T1000 (cell line): ENCODE measurements around the gene ANGEL1.
A peak's percentile ranks its signal among the peaks of the same experiment; 100 is the strongest.

Source experiments
- DNase-seq: peaks from one replicate; lab custom pipeline; 2025; ENCODE audit warnings: mixed read lengths; lab: John Stamatoyannopoulos, UW

The ANGEL1 gene

DNA sequence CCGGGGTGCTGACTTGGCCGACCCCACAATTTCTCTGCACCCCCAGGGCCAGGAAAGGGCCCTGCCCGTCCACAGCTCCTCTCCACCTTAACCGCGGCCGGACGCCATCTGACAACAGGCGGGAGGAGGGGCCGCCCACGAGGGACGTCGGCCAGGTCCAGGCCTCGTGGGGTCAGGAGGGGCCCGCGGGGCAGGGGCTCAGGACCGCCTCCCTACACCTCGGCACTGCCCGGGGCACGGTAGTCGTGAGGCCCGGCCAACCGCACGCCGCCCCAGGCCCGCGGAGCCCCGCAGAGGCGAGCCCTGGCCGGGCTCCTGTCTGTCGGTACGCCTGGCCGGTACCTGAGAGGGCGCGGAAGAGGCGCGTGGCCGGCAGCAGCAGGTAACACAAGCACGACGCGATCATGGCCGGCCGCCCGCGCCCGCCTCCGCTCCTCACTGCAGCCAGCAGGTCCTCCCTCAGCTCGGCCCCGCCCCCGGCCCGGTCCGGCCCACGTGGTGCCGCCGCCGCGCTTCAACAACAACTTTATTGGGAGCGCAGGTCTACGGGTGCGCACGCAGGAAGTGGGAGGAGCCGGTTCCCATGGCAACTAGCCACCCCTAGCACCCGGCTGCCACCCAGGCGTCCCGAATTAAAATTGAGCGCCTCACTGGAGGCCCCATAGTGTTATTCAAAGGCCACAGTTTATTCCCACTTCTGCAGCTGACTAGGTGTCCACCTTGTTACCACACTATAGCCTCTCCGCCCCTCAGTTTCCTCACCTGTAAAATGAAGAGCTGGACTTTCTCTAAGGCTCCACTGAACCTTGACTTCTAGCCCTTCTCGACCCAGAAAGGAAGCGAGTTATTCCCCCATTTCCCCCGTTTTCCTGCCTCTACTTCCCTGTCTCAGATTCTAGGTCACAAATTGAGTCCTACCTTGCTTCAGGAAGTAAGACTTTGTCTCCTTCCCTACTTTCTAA is at the start of gene ANGEL1:
ANGEL1 (minus strand) TSS at position 461 of the 962 bp plus-strand sequence; CDS start at position 406, 55 bp downstream.
- peak; percentile 92 for DNase-seq

GRCh38 chr14:76861574-76862255 is 49.0 kb upstream of the ANGEL1 start:
- no peak for DNase-seq

DNA sequence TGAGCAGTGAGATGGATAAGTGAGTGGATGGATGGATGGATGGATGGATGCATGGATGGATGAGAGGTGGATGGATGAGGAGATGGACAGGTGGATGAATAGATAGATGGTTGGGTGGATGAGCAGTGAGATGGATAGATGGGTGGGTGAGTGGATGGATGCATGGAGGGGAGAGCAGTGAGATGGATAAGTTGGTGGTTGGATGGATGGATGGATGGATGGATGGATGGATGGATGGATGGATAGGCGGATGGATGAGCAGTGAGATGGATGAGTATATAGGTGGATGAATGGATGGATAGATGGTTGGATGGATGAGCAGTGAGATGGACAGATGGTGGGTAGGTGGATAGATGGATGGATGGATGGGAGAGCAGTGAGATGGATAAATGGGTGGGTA is 44.1 kb upstream of the ANGEL1 start:
- DNase-seq, result no peak

- DNase-seq, result no peak
Observed at GRCh38 chr14:76855066-76855465, 42.4 kb upstream of the ANGEL1 start.

DNA sequence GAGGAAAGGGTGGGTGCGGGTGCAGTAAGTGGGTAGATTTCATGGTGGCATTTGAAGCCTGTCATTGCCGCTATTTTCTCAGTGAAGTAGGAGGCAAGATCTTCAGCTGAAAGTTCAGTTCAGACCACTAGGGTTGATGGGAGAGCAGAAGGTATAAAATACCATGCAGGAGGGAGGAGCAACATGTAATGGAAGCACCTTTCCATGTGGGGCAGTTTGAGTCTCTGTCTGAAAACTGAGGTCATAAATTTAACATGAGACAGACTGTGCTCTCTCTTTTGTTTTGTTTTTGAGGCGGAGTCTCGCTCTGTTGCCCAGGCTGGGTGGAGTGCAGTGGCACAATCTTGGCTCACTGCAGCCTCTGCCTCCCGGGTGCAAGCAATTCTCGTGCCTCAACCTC is 36.2 kb upstream of the ANGEL1 start:
- no peak for DNase-seq

DNA sequence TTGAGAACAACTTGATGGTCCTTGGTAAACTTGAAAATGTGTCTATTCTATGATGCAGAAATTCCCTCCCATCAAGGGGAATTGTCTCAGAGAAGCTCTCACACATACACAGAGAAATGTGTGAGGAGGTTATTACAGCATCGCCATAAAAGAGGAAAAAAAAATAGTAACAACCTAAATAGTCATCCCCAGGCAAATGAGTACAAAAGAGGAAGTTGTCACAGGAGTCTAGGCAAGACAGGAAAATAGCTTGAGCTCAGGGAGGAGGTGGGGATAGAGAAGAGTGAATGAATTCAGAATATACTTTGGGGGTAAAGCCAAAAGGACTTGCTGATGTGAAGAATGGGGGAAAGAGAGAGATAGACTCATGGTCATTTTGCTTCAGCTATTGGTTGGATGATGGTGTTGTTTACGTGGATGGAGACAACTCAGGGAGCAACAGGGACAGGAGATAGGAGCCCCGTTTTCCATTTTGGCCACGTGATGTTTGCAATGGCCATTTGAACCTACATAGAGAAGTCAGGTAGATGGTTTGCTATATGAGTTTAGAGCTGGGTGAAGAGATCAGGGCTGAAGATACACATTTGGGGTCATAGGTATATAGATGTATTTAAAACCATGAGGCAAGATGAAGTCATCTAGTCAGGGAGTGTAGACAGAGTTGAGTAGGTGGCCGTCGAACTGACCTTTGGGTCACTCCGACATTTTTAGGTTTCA is 33.8 kb upstream of the ANGEL1 start:
- DNase-seq, result no peak

DNA sequence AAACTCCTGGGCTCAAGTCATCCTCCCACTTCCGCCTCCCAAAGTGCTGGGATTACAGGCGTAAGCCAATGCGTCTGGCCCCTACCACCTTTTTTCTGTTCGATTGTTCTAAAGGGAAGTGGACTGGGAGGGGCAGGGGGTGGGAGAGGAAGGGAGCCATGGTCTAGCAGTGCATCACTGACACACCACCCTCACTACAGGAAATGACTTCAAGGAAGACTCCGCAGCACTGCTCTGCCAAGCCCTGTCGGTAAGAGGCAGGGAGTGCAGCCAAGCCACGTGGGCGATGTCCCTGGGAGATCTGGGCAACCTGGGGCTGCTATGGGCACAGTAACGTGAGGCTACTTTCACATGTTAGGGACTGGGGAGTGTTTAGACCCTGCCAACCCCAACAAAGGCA is 31.5 kb upstream of the ANGEL1 start:
- no peak for DNase-seq

DNA sequence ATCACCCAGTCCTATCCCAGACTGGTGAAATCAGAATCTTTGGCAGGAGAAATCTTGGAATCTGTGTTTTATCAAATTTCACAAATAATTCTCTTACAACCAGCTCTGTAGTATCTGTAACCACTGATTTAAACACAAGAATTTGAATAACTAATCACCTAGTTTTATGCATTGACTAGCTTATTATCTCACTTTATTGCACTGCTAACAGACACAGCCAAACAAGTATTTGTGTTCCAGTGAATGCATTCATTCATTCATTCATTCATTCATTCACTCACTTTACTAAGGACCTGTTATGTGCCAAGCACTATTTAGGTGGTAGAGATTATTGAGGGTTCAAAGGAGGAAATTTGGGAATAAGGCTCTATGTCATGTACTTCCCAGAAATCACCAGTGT is 29.7 kb upstream of the ANGEL1 start:
- DNase-seq, result no peak

DNA sequence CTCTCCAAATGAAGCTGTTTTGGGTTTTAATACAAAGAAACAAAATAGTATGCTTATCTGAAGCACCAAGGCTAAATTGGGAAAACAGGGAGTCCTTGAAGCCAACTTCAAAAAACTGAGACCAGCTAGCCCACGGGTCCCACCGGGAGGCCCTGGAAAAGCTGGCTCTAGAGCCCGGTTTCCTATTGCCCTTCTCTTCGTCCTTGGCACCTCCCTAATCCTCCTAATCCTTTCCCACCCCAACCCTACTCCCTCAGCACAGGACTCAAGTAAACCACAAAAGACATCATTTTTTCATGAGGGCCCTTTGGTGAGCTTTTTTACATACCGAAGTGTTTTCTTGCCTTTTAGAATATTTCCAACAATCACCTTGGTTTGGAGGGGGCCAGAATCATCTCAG is 24.8 kb upstream of the ANGEL1 start:
- DNase-seq, result no peak

- DNase-seq, result no peak
Observed at GRCh38 chr14:76836029-76836630, 23.4 kb upstream of the ANGEL1 start.

DNA sequence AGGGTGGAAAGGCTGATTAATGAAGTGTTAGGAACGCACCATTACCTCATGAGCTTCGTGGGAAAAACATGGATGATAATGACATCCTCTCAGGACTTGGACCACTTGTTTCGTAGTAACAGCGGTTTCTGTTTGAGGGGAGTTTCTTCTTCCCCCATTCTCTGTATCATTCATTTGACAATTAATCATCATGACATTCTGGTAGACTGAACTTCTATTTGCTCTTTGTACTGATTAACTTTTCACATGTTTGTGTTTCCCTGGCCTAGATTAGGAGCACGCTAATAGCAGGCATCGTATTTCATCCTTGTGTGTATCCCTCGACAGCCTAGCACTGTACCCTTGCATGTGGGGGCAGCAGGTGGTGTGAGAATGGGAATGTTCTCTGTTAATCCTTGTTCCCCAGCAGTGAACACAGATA is 21.6 kb upstream of the ANGEL1 start:
- no peak for DNase-seq

GRCh38 chr14:76833011-76833410 is 20.3 kb upstream of the ANGEL1 start:
- no peak for DNase-seq

DNA sequence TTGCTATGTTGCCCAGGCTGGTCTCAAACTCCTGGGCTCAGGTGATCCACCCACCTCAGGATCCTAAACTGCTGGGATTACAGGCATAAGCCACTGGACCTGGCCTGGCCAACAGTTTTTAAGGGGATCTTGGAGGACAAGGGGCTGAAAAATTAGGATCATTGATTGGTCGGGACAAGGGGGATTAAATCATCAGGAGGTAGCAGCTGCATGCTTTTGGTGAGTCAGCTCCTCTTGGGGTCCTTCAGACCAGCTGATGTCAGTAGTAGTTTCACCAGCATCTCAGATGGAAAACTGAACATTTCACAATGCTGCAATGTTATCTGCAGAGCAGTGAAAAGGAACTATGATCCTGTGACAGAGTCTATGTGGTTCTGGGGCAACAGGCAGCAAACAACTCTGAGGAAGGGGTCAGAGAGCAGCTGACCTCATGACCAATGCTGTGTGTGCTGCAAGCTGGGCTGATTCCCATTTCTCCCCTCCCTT is 19.9 kb upstream of the ANGEL1 start:
- no peak for DNase-seq

GRCh38 chr14:76830556-76830955 is 17.9 kb upstream of the ANGEL1 start:
- no peak for DNase-seq

DNA sequence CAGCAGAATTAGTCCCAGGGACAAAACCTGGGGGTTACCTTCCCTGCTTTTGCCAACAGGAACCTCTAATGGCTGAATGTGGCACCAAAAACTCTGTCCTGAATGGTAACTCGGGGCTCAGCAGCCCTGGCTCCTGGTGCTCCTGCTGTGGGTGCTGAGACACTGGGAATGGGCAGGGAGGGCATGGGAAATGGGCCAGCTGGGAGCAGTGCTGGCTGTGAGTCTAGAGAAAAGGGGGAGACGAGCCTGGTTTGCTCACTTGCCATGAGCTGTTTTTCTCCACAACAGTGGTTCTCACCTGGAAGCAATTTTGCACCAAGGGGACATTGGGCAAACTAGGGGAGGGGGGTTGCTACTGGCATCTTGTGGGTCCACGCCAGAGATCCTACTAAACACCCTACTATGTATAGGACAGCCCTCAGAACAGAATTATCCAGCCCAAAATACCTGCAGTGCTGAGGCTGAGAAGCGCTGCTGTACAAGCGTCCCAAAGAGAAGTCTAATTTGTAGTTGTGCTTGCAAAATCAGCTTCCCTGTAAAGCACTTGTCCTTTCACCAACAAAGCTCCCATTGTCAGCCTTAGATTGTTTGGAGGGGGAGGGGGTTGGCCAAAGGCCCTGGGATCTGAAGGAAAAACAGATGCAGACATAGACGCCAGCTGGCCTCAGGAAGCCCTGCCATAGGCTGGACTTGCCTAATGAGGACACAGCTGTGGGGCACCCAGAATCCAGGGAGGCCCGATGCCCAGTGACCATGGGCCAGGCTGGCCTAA is 17.2 kb upstream of the ANGEL1 start:
- no peak for DNase-seq

GRCh38 chr14:76829013-76829365 is 16.3 kb upstream of the ANGEL1 start:
- DNase-seq, result no peak

DNA sequence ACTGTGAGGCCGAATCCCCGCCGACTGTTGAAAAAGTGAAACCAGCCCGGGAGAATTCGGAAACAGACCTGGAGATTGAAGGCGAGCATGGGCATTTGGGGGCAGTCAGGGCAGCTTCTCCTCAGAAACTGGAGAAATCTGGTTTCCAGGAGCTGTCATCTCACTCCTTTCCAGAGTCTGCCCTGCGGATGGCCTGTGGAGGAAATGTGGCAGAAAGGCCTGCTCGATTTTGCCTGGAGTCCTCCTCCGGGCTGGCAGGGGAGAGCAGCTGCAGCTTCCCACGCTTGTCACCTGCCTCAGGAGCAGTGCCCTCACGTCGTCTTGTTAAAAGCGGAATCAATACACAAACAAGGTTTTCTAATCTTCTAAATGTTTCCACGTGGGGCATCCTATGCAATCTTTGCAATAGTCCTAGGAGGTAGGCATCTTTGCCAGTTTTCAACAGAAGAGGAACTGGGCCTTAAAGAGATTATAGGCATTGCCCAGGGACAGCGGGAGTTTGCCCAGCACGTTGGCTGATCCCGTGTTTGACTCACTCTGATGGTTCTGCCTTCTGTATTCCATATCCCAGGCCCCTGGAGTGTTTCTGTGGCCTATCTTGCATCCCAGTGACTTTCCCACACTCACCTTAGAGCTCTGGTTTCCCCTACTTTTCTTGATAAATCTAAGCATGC is 15.8 kb upstream of the ANGEL1 start:
- no peak for DNase-seq

DNA sequence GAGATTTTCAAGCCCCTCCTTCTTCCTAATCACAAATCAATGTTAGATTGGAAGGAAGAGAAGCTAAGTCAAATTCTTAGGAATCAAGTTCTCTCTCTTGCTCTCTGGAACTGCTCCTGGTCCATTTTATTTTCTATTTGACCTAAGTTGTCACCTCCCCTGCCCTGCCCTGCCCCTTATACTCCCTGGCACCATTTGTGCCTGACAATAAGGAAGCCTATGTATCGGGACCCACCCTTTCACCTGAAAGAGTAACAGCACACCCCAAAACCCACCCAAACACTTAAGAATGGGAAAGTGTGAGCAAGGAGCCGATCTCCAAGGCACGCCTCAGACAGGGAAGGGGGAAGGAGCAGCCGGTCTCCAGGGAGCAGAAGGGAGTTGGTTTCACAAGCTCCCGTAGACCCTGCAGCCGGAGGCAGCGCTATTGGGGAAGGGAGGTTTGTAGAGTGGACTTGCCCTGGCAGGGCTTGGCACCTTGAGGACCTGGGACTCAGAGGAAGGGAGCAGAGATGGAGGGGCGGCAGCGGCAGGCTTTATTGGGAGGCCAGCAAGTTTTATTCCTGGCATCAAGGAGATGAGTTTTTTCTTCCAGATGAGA is 15.1 kb upstream of the ANGEL1 start:
- no peak for DNase-seq

GRCh38 chr14:76826122-76826521 is 13.4 kb upstream of the ANGEL1 start, which contains the start of gene LRRC74A:
Gene LRRC74A, plus strand, starts transcription at chr14:76826408. Its CDS starts 290 bp downstream, at chr14:76826698.
- DNase-seq, result no peak

DNA sequence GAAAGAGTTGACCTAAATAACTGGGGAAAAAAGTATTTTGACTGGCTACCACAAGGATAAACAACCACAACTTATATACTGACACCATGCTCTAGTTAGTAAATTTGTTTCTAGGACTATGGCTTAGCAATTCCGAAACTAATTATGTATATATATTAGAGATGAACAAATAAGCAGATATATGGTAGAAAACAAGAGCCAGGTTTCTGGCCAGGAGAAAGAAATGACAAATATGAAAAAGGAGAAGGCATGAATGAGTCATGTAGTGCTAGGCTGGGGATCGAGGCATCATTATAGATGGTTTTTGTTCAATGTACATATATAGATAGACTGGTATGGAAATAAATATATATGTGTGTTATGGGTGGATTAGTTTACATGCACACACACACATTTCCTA is 8.0 kb upstream of the ANGEL1 start:
- DNase-seq, result no peak
